ENCODE data around the gene PRSS27. TPM values are rescaled to one million over a fixed set of nuclear protein-coding genes. Genes with fewer than 3 reads are reported as not detected.

Gene PRSS27
- total and polyA plus RNA-seq, 2 of the 8 experiments (the other 6 are each of a cell fraction or from before 2014, with no cell fraction given): 1.3 to 7.5 TPM

DNA sequence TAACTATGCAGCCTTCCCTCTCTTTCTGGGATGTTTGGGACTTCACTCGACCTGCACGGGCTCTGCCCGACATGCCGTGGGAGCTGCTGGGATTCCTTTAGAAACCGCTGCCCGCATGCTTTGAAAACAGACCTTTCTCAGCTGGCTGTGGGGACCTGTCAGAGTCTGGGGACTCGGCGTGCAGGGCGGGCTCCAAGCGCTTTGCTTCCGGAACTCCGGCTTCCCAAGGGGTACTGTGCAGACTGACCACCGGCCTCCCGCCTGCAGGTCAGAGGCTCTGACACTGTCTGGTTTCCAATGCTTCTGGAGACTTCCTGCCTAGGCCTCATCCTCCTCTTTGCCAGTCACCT, 11.8 kb downstream of the PRSS27 start:
- Histone ChIP-seq H3K4me2 (ENCODE audit: insufficient read depth in 1 of 2, low read depth in 2 of 2, low read length in 2 of 2) (no peak overlapping the region), H2BK20ac (ENCODE audit: low read length) (no peak overlapping the region), H3K56ac (replicated peaks; ENCODE audit: insufficient read length, low read depth, low read length) (no peak overlapping the region), H2BK5ac (ENCODE audit: low read depth, low read length) (no peak overlapping the region), H4K20me1 (replicated peaks in 1 of 2; ENCODE audit: control insufficient read depth in 1 of 2, insufficient read depth in 2 of 2, low read length in 2 of 2) (peaks cover 4 to 23% of the 10 kb centered on the region in 2 experiments), H3K14ac (ENCODE audit: insufficient read length) (no peak overlapping the region), H3K18ac (ENCODE audit: extremely low read depth, low read length) (no peak overlapping the region), H3K4me3 (ENCODE audit: extremely low read depth in 1 of 4, insufficient read depth in 2 of 4, low read depth in 3 of 4, low read length in 4 of 4) (no peak overlapping the region), H3K27ac (ENCODE audit: low read depth, low read length) (no peak overlapping the region), H3K4me1 (replicated peaks in 1 of 4; ENCODE audit: control insufficient read depth in 3 of 4, insufficient read depth in 4 of 4, low read length in 3 of 4) (no peaks in the 10 kb centered on the region), H3K79me2 (ENCODE audit: control insufficient read depth in 1 of 2, insufficient read depth in 2 of 2, low read length in 2 of 2) (no peaks in the 10 kb centered on the region), H2BK120ac (replicated peaks; ENCODE audit: low read depth, low read length) (no peak overlapping the region), H3K9me3 (ENCODE audit: insufficient read depth in 2 of 2, low read depth in 1 of 2, low read length in 1 of 2) (no peaks in the 10 kb centered on the region), H2BK12ac (ENCODE audit: low read depth, low read length) (no peak overlapping the region), H2AFZ (ENCODE audit: low read length) (no peak overlapping the region), H3K36me3 (ENCODE audit: control insufficient read depth in 2 of 4, insufficient read depth in 4 of 4, low read length in 3 of 4) (peaks cover 4 to 15% (median 11%) of the 10 kb centered on the region in 4 experiments; a peak in 5 of 8 replicates), H4K5ac (ENCODE audit: insufficient read length, low read depth, low read length) (no peak overlapping the region), H3K27me3 (replicated peaks in 1 of 4; ENCODE audit: control insufficient read depth in 3 of 4, extremely low read depth in 1 of 4, insufficient read depth in 3 of 4, low read length in 3 of 4) (no peaks in the 10 kb centered on the region), H2BK15ac (ENCODE audit: low read length) (no peak overlapping the region), H3K79me1 (ENCODE audit: low read depth, low read length) (no peaks in the 10 kb centered on the region), H3K23ac (ENCODE audit: insufficient read length) (no peak overlapping the region), H3K23me2 (ENCODE audit: low read depth, low read length) (peaks cover 2% of the 10 kb centered on the region; the same call in 1 of the 2 replicates), H3K9ac (replicated peaks in 1 of 4; ENCODE audit: extremely low read depth in 1 of 4, low read depth in 3 of 4, low read length in 3 of 4) (no peak overlapping the region), H3K4ac (replicated peaks; ENCODE audit: insufficient read length, low read depth, low read length) (no peak overlapping the region), H2AK5ac (ENCODE audit: low read depth, low read length) (no peak overlapping the region), H4K91ac (replicated peaks; ENCODE audit: insufficient read length, low read length) (no peak overlapping the region), H4K8ac (ENCODE audit: extremely low read depth, insufficient read depth, low read length) (no peak overlapping the region)
- DNase-seq (ENCODE audit: low read depth in 1 of 2, low spot score in 2 of 2): no peak
- no peak for FAIRE-seq
- 95% methylated on average over 14 of the region's 14 CpGs; no CpG with 5 or more reads in 1 of the 2 experiments for WGBS, 2 experiments (ENCODE audit: extremely low coverage in 1 of 2, insufficient coverage in 1 of 2, insufficient read length in 1 of 2, insufficient replicate concordance in 2 of 2, low coverage in 1 of 2, low lambda C conversion rate in 2 of 2, missing lambda C conversion rate in 1 of 2)
- POLR2A ChIA-PET (ENCODE audit: partially characterized antibody): interaction anchor here (0.8 to 3.4 kb wide), 5 partner anchors 9 to 61 kb away, joined by 3 to 9 read pairs (median 4); partner anchors contain the start of genes KCTD5 and PRSS27
- CTCF ChIA-PET (ENCODE audit: partially characterized antibody): interaction anchor here (0.6 to 1.8 kb wide), 2 partner anchors 9 to 356 kb away, joined by 3 read pairs; no protein-coding TSS in a partner anchor
- TF ChIP-seq GTF2F1 (IDR thresholded peaks at IDR 0.05; ENCODE audit: borderline replicate concordance, low read depth, low read length) (no peak), BACH1 (IDR thresholded peaks at IDR 0.05; ENCODE audit: low read length) (no peak), JUND (IDR thresholded peaks at IDR 0.05; ENCODE audit: low read length) (no peak), YY1 (IDR thresholded peaks at IDR 0.05; ENCODE audit: low read depth, low read length) (no peak), SP1 (IDR thresholded peaks at IDR 0.05; ENCODE audit: low read depth, low read length) (no peak), RFX5 (IDR thresholded peaks at IDR 0.05; ENCODE audit: borderline replicate concordance, low read depth, low read length) (no peak), RBBP5 (IDR thresholded peaks at IDR 0.05; ENCODE audit: borderline replicate concordance, low read depth, low read length) (no peak), TEAD4 (IDR thresholded peaks at IDR 0.05; ENCODE audit: low read depth, low read length) (no peak), RNF2 (IDR thresholded peaks at IDR 0.05; ENCODE audit: borderline replicate concordance, low read depth, low read length, missing control alignments, poor library complexity, severe bottlenecking) (no peak), BRCA1 (IDR thresholded peaks at IDR 0.05; ENCODE audit: low read depth, low read length) (no peak), FOSL1 (IDR thresholded peaks at IDR 0.05; ENCODE audit: insufficient read depth, low read depth, low read length) (no peak)
- TF ChIP-seq, protein P1, sequence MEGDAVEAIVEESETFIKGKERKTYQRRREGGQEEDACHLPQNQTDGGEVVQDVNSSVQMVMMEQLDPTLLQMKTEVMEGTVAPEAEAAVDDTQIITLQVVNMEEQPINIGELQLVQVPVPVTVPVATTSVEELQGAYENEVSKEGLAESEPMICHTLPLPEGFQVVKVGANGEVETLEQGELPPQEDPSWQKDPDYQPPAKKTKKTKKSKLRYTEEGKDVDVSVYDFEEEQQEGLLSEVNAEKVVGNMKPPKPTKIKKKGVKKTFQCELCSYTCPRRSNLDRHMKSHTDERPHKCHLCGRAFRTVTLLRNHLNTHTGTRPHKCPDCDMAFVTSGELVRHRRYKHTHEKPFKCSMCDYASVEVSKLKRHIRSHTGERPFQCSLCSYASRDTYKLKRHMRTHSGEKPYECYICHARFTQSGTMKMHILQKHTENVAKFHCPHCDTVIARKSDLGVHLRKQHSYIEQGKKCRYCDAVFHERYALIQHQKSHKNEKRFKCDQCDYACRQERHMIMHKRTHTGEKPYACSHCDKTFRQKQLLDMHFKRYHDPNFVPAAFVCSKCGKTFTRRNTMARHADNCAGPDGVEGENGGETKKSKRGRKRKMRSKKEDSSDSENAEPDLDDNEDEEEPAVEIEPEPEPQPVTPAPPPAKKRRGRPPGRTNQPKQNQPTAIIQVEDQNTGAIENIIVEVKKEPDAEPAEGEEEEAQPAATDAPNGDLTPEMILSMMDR (IDR thresholded peaks at IDR 0.05; ENCODE audit: control extremely low read depth in 1 of 3, insufficient read depth in 1 of 3, low read depth in 1 of 3, low read length in 3 of 3): no peak
